Ovary (tissue), 9 donors: ENCODE results near the gene PPP2R1B. TPM values are rescaled to one million over a fixed set of nuclear protein-coding genes. Genes with fewer than 3 reads are reported as not detected.
A peak's percentile ranks its signal among the peaks of the same experiment; 100 is the strongest.

Source experiments
- DNase-seq, 5 donors: peaks; one replicate each; pipeline ENCODE4 v3.0.0-alpha.2; 2019 to 2020
- H3K27ac ChIP-seq, 2 donors: fragments of 200-600 bp; one replicate each; pipeline versions ENCODE4 v1.5.1 to v1.8.0; 2019 to 2022
- H3K27me3 ChIP-seq: fragments of 200-600 bp; one replicate; pipeline ENCODE4 v1.8.0; 2022
- H3K36me3 ChIP-seq: fragments of 200-600 bp; sonication (generic); one replicate; pipeline ENCODE4 v1.5.1; 2019
- H3K4me1 ChIP-seq: one replicate; pipeline ENCODE4 v1.8.1; 2013; ENCODE audit warnings: mild to moderate bottlenecking, moderate library complexity; ENCODE audit not compliant: insufficient read depth
- H3K4me3 ChIP-seq: fragments of 200-600 bp; sonication (generic); one replicate; pipeline ENCODE4 v1.5.1; 2017
- H3K9me3 ChIP-seq, 2 donors: fragments of 200-600 bp in 1 of 2; sonication (generic) in 1 of 2; one replicate each; pipeline versions ENCODE4 v1.5.1 to v1.8.1; 2013 to 2019; ENCODE audit warnings: mild to moderate bottlenecking in 1 of 2, moderate library complexity in 1 of 2
- CTCF ChIP-seq, 3 donors: fragments of 450-650 bp in 2 of 3; fragments of 200-600 bp in 1 of 3; IDR thresholded peaks; one replicate each; pipeline versions ENCODE4 v1.5.1 to v1.8.0; 2016 to 2022; ENCODE audit warnings: antibody characterized with exemption in 3 of 3, mild to moderate bottlenecking in 1 of 3
- EP300 ChIP-seq: sonication (generic); formaldehyde crosslinking; IDR thresholded peaks from one replicate; pipeline ENCODE4 v1.6.1; 2017; ENCODE audit warnings: antibody characterized with exemption
- POLR2A ChIP-seq: fragments of 450-650 bp; IDR thresholded peaks from one replicate; pipeline ENCODE4 v1.6.1; 2017; ENCODE audit warnings: antibody characterized with exemption, mild to moderate bottlenecking, moderate library complexity
- WGBS, 3 donors: extraction: QIAGEN DNeasy Blood & Tissue Kit in 1 of 3; methylation state at CpG; one replicate each; pipeline versions ENCODE4 v1.1.5 to v1.1.7; 2013 to 2017; 5-methylcytosine and 5-hydroxymethylcytosine counted together
- intact Hi-C, 4 donors: fragments of 100-400 bp; cut with DNase I; formaldehyde crosslinking; loops; one replicate each; pipeline versions ENCODE4 v1.11.0 to v1.15.1; 2022 to 2023
- polyA plus RNA-seq, 2 donors: library from polyadenylated mRNA; stranded (reverse); fragments of 200-250 nt in 1 of 2; fragments of 350-450 nt in 1 of 2; fragmentation: Illumina TruSeq in 1 of 2; extraction: RNeasy Lipid Tissue Mini Kit (QIAGEN cat#74804) in 1 of 2; gene quantifications; one replicate each; pipeline ENCODE4 v1.2.3, GENCODE V29; 2013 to 2014
- total RNA-seq, 7 donors: library from RNA; depleted of rRNA in 2 of 7; stranded (reverse); fragments of >200 nt in 2 of 7; fragmentation: NEBNext Ultra II Directional in 3 of 7; extraction: Animal tissue kit (Norgen Biotek cat#: 25700) in 3 of 7; gene quantifications; one replicate each; pipeline versions ENCODE4 v1.1.0 to v1.2.4, GENCODE V29; 2016 to 2023
- donor health status: DM: no; HTN: no; CAD: no; lungs with moderate emphysema.
- donor health status: DM: no; HTN: no; CAD: no.
- donor health status: Bipolar disorder and iron deficiency.
- donor health status: DM: yes; HTN: yes; CAD: no.
- donor health status: DM: no; HTN: no; CAD: no.
- donor health status: DM: yes; HTN: yes; CAD: no.

Gene PPP2R1B
- total and polyA plus RNA-seq, 9 donors = 9.8 to 36.4 (median 25.1) TPM

GRCh38 chr11:111733611-111734088 lies 32.5 kb downstream of the PPP2R1B start:
- intact Hi-C loops = loop anchor here in 1 of 4 donors (10.0 kb wide), 1 partner anchor 129 kb away; the partner anchor contains the start of gene SIK2
- no peaks in the 10 kb centered on the region for H3K36me3 ChIP-seq
- TF ChIP-seq CTCF (IDR thresholded peaks at IDR 0.05) (no peak), EP300 (no peak), POLR2A (no peak)
- WGBS, 3 donors = 65 to 69% (median 68%) methylated on average over 9 of the region's 9 CpGs
- peak in 3 of 5 donors; percentile 55 to 63 (median 60) for DNase-seq
- no peak overlapping the region for H3K4me3 ChIP-seq
- H3K27me3 ChIP-seq = no peaks in the 10 kb centered on the region
- H3K27ac ChIP-seq = peak overlapping the region; percentile 90 to 98
- H3K4me1 ChIP-seq = peaks cover 70% of the 10 kb centered on the region
- H3K9me3 ChIP-seq = no peaks in the 10 kb centered on the region

- H3K4me1 ChIP-seq = peaks cover 65% of the 10 kb centered on the region
- DNase-seq = peak; percentile 66 to 75 (median 68)
Measured at GRCh38 chr11:111733016-111733415, 33.2 kb downstream of the PPP2R1B start.

GRCh38 chr11:111731821-111732220 lies 34.4 kb downstream of the PPP2R1B start:
- Histone ChIP-seq H3K4me1 (peaks cover 57% of the 10 kb centered on the region), H3K4me3 (no peak overlapping the region), H3K27me3 (no peaks in the 10 kb centered on the region), H3K36me3 (no peaks in the 10 kb centered on the region), H3K9me3 (no peaks in the 10 kb centered on the region), H3K27ac (peak overlapping the region; percentile 90 to 98)
- 45 to 51% (median 48%) methylated on average over 5 of the region's 5 CpGs for WGBS, 3 donors
- DNase-seq = peak in 3 of 5 donors; percentile 34 to 58 (median 53)
- intact Hi-C loops = loop anchor here in 1 of 4 donors (10.0 kb wide), 1 partner anchor 127 kb away; the partner anchor contains the start of gene SIK2
- no peak for TF ChIP-seq CTCF (IDR thresholded peaks at IDR 0.05)
- no peak for TF ChIP-seq POLR2A
- no peak for TF ChIP-seq EP300

More at GRCh38 chr11:111733016-111733415, 33.2 kb downstream of the PPP2R1B start:
- Histone ChIP-seq H3K27ac (peak overlapping the region; percentile 90 to 98), H3K9me3 (no peaks in the 10 kb centered on the region), H3K4me3 (no peak overlapping the region), H3K36me3 (no peaks in the 10 kb centered on the region), H3K27me3 (no peaks in the 10 kb centered on the region)
- TF ChIP-seq EP300 (no peak), CTCF (IDR thresholded peaks at IDR 0.05) (no peak), POLR2A (no peak)
- intact Hi-C loops = loop anchor here in 1 of 4 donors (10.0 kb wide), 1 partner anchor 128 kb away; the partner anchor contains the start of gene SIK2
- 13 to 19% (median 18%) methylated on average over 7 of the region's 7 CpGs for WGBS, 3 donors

- no peak for TF ChIP-seq CTCF (IDR thresholded peaks at IDR 0.05)
- TF ChIP-seq EP300 = no peak
- TF ChIP-seq POLR2A = no peak
- Histone ChIP-seq H3K9me3 (no peaks in the 10 kb centered on the region), H3K27ac (peak overlapping the region; percentile 90 to 98), H3K4me3 (no peak overlapping the region), H3K36me3 (no peaks in the 10 kb centered on the region), H3K27me3 (no peaks in the 10 kb centered on the region), H3K4me1 (peaks cover 50% of the 10 kb centered on the region)
- peak in 4 of 5 donors; percentile 60 to 74 (median 68) for DNase-seq
- intact Hi-C loops = loop anchor here in 1 of 4 donors (10.0 kb wide), 1 partner anchor 126 kb away; the partner anchor contains the start of gene SIK2
- 37 to 62% (median 50%) methylated on average over 21 to 22 of the region's 22 CpGs for WGBS, 3 donors
Measured at GRCh38 chr11:111730871-111731591, 35.2 kb downstream of the PPP2R1B start.
